OCI-LY1 (cell line): ENCODE measurements around the gene AFAP1.

ENCODE experiments used
- H2AFZ ChIP-seq: fragments of 200-600 bp; sonication (generic), shearing (Covaris generic); 2 replicates; pipeline ENCODE4 v1.6.0; 2014; ENCODE audit warnings: antibody characterized with exemption, mild to moderate bottlenecking, low read length
- H3F3A ChIP-seq: fragments of 200-600 bp; sonication (generic), shearing (Covaris generic); 2 replicates; pipeline ENCODE4 v1.6.0; 2014; ENCODE audit warnings: mild to moderate bottlenecking, antibody characterized with exemption, low read length, moderate library complexity; ENCODE audit not compliant: insufficient read depth
- H3K27ac ChIP-seq: fragments of 200-600 bp; sonication (generic); 2 replicates; pipeline ENCODE4 v1.5.1; 2014; ENCODE audit warnings: low read length, mixed run types, mild to moderate bottlenecking, low read depth; ENCODE audit not compliant: poor library complexity, severe bottlenecking
- H3K27me3 ChIP-seq: fragments of 200-600 bp; sonication (generic); 2 replicates; pipeline ENCODE4 v1.6.0; 2014; ENCODE audit warnings: antibody characterized with exemption, mild to moderate bottlenecking, low read length, moderate library complexity; ENCODE audit not compliant: insufficient read depth
- H3K36me3 ChIP-seq: fragments of 200-600 bp; sonication (generic); 2 replicates; pipeline ENCODE4 v1.6.1; 2014; ENCODE audit warnings: mild to moderate bottlenecking, antibody characterized with exemption, low read length, moderate library complexity, mixed read lengths; ENCODE audit not compliant: insufficient read depth
- H3K4me1 ChIP-seq: fragments of 200-600 bp; sonication (generic); 2 replicates; pipeline ENCODE4 v1.5.1; 2014; ENCODE audit warnings: mild to moderate bottlenecking, low read length, moderate library complexity; ENCODE audit not compliant: insufficient read depth, severe bottlenecking
- H3K4me2 ChIP-seq: fragments of 200-600 bp; sonication (generic), shearing (Covaris generic); 2 replicates; pipeline ENCODE4 v1.6.1; 2014; ENCODE audit warnings: low read length
- H3K4me3 ChIP-seq: fragments of 200-600 bp; sonication (generic); 2 replicates; pipeline ENCODE4 v1.5.1; 2014; ENCODE audit warnings: low read length, low read depth, mild to moderate bottlenecking, mixed read lengths; ENCODE audit not compliant: poor library complexity, severe bottlenecking
- H3K79me2 ChIP-seq: fragments of 200-600 bp; shearing (Covaris generic); 2 replicates; pipeline ENCODE4 v1.6.1; 2016; ENCODE audit warnings: mixed run types, low read length, mixed read lengths; ENCODE audit not compliant: insufficient read depth
- H3K9ac ChIP-seq: fragments of 200-600 bp; sonication (generic), shearing (Covaris generic); 2 replicates; pipeline ENCODE4 v1.6.1; 2014; ENCODE audit warnings: mild to moderate bottlenecking, low read length, mixed read lengths
- H3K9me2 ChIP-seq: fragments of 200-600 bp; sonication (generic), shearing (Covaris generic); 2 replicates; pipeline ENCODE4 v1.6.1; 2014; ENCODE audit warnings: low read depth, mild to moderate bottlenecking, low read length, mixed read lengths
- H3K9me3 ChIP-seq: fragments of 200-600 bp; shearing (Covaris generic); 2 replicates; pipeline ENCODE4 v1.6.1; 2014; ENCODE audit warnings: low read length, mixed read lengths
- H4K20me1 ChIP-seq: fragments of 200-600 bp; sonication (generic), shearing (Covaris generic); 2 replicates; pipeline ENCODE4 v1.6.0; 2016; ENCODE audit warnings: mild to moderate bottlenecking, low read length; ENCODE audit not compliant: insufficient read depth
- EZH2 ChIP-seq: fragments of 200-600 bp; sonication (generic), shearing (Covaris generic); IDR thresholded peaks from 2 replicates; pipeline ENCODE4 v1.8.0; 2017; ENCODE audit warnings: borderline replicate concordance, mixed run types, mild to moderate bottlenecking, antibody characterized with exemption, low read length, moderate library complexity, mixed read lengths
- TF ChIP-seq, protein P1 (sequence below): fragments of 200-600 bp; sonication (generic), shearing (Covaris generic); IDR thresholded peaks from 2 replicates; pipeline ENCODE4 v1.5.1; 2017; ENCODE audit warnings: mild to moderate bottlenecking, antibody characterized with exemption, low read length, moderate library complexity, mixed read lengths

AFAP1 gene

DNA sequence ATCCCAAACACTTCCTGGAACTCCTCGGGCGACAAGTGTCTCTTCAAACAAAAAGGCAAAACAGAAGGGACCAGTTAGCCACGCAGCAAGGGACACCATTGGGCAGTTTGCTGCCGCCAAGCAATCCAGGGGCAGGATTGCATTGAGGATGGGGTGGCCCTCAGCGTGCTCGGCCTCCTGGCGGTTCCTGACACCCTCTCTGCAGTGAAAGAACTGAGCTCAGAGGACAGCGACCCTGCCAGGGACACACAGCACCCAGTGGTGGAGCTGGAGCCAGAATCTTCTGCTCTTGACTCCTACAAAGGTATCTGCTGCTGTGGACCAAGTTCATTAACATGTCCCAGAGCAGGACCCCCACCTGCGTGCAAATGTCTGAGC, 27.4 kb upstream of the AFAP1 start:
- H2AFZ ChIP-seq: no peak overlapping the region
- no peak overlapping the region for H3K27ac ChIP-seq
- no peaks in the 10 kb centered on the region for H3K79me2 ChIP-seq
- H3K4me3 ChIP-seq: no peak overlapping the region
- no peaks in the 10 kb centered on the region for H3K36me3 ChIP-seq
- H4K20me1 ChIP-seq: no peaks in the 10 kb centered on the region
- H3K4me2 ChIP-seq: no peak overlapping the region
- H3K4me1 ChIP-seq: peaks cover 3% of the 10 kb centered on the region
- no peak for TF ChIP-seq EZH2
- TF ChIP-seq, protein P1, sequence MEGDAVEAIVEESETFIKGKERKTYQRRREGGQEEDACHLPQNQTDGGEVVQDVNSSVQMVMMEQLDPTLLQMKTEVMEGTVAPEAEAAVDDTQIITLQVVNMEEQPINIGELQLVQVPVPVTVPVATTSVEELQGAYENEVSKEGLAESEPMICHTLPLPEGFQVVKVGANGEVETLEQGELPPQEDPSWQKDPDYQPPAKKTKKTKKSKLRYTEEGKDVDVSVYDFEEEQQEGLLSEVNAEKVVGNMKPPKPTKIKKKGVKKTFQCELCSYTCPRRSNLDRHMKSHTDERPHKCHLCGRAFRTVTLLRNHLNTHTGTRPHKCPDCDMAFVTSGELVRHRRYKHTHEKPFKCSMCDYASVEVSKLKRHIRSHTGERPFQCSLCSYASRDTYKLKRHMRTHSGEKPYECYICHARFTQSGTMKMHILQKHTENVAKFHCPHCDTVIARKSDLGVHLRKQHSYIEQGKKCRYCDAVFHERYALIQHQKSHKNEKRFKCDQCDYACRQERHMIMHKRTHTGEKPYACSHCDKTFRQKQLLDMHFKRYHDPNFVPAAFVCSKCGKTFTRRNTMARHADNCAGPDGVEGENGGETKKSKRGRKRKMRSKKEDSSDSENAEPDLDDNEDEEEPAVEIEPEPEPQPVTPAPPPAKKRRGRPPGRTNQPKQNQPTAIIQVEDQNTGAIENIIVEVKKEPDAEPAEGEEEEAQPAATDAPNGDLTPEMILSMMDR: no peak
- no peaks in the 10 kb centered on the region for H3F3A ChIP-seq
- H3K9ac ChIP-seq: no peak overlapping the region
- H3K9me2 ChIP-seq: no peaks in the 10 kb centered on the region
- H3K9me3 ChIP-seq: no peaks in the 10 kb centered on the region
- H3K27me3 ChIP-seq: no peaks in the 10 kb centered on the region

DNA sequence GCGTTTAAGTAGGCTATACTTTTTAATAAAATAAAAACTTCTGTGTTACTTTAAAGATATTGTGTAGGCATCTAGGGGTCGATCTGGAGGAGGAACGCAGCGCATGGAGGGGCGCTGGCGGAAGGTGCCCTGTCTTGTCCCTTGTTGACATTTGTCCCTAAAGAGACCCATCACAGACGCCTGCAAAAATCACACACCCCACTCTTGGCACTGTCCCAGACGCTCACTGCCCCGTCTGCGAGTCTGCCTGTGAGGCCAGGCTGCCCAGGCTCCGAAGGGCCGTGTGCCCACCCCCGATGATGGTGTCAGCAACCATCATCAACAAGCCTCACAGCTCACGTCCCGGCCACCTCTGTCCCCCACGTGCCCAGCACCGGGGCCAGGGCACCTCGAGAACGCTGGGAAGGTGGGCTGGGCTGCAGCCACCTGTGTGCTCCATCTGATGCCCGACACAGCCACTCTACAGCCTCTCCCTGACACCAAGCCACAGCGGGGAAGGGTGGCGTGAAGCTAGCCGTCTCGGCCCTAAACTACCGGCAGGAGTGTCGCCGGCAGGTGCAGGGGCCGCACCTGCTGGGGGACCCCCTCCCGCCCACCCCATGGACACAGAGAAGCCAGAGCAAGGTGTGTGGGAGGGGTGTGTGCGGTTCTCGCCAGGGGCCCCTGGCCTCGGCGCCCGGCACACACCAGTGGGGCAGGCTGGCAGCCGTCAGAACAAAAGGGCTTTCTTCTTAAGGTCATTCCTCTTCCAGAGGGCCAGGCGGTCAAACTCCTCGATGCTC, 26.8 kb upstream of the AFAP1 start:
- Histone ChIP-seq H3K79me2 (no peaks in the 10 kb centered on the region), H3K9me2 (no peaks in the 10 kb centered on the region), H3K4me3 (no peak overlapping the region), H4K20me1 (no peaks in the 10 kb centered on the region), H3K9me3 (no peaks in the 10 kb centered on the region), H3F3A (no peaks in the 10 kb centered on the region), H3K4me2 (no peak overlapping the region), H3K27ac (no peak overlapping the region), H3K36me3 (no peaks in the 10 kb centered on the region), H3K27me3 (no peaks in the 10 kb centered on the region), H3K4me1 (peaks cover 3% of the 10 kb centered on the region), H3K9ac (no peak overlapping the region), H2AFZ (no peak overlapping the region)
- no peak for TF ChIP-seq EZH2
- TF ChIP-seq, protein P1: no peak

DNA sequence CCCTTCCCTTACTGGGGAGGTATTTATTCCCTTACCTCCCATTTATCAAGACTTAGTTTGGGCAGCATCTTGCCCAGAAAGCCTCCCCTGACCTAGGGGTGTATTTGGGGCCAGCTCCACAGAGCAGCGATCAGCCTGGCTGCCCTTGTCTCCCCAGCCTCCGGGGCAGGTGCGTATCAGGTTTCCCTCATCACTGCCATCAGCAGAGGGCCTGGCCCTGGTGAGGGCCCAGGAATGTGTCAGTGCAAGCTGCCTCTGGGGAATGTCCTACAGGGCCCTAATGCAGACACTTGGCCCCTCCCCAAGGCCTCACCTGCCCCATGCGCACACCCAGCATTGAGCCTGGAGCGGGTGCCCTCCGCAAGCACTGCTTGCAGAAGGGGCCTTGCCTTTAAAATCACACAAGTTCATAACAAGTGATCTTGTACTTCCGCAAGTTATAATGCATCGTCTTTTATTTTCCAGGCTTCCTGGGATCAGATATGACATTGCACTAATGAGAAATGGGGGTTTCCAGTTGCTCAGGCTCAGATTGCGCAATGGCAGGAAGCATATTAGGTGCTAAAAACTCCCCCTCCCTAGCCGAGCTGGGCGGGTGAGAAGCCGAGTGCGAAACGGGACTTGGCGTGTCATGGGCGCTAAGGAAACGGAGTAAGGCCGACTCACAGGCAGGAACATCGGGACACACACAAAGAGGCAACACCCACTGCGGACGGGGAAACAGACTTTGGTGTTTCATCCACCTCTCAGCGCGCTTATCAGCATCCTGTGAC, 25.4 kb upstream of the AFAP1 start:
- Histone ChIP-seq H3K27ac (no peak overlapping the region), H4K20me1 (no peaks in the 10 kb centered on the region), H3K79me2 (no peaks in the 10 kb centered on the region), H3K9ac (no peak overlapping the region), H3K36me3 (no peaks in the 10 kb centered on the region), H3K9me2 (no peaks in the 10 kb centered on the region), H3K27me3 (no peaks in the 10 kb centered on the region), H2AFZ (no peak overlapping the region), H3K9me3 (no peaks in the 10 kb centered on the region), H3K4me2 (no peak overlapping the region), H3K4me1 (peaks cover 3% of the 10 kb centered on the region), H3K4me3 (no peak overlapping the region), H3F3A (no peaks in the 10 kb centered on the region)
- TF ChIP-seq, protein P1: no peak
- no peak for TF ChIP-seq EZH2
